Upper lobe of right lung (tissue), 1 donor: ENCODE results near the gene ZNRF3. TPM values are rescaled to one million over a fixed set of nuclear protein-coding genes. Genes with fewer than 3 reads are reported as not detected.

ENCODE experiments used
- ATAC-seq: fragments of 200-7000 bp; cut with Tn5 transposase; one replicate; pipeline ENCODE4 v1.9.1; 2020; ENCODE audit warnings: mild to moderate bottlenecking, moderate library complexity
- DNase-seq: peaks from one replicate; pipeline ENCODE4 v3.0.0-alpha.2; 2020
- H3K27ac ChIP-seq: fragments of 200-600 bp; one replicate; pipeline ENCODE4 v1.8.0; 2022
- H3K27me3 ChIP-seq: fragments of 200-600 bp; one replicate; pipeline ENCODE4 v1.8.0; 2022; ENCODE audit warnings: mild to moderate bottlenecking
- H3K36me3 ChIP-seq: fragments of 200-600 bp; one replicate; pipeline ENCODE4 v1.8.0; 2022
- H3K4me1 ChIP-seq: fragments of 200-600 bp; one replicate; pipeline ENCODE4 v1.8.0; 2022
- H3K4me3 ChIP-seq: fragments of 200-600 bp; one replicate; pipeline ENCODE4 v1.8.0; 2022; ENCODE audit warnings: mild to moderate bottlenecking
- H3K9me3 ChIP-seq: fragments of 200-600 bp; one replicate; pipeline ENCODE4 v1.8.0; 2022
- CTCF ChIP-seq: fragments of 200-600 bp; IDR thresholded peaks from one replicate; pipeline ENCODE4 v1.8.0; 2022; ENCODE audit warnings: antibody characterized with exemption
- intact Hi-C: fragments of 100-400 bp; cut with DNase I; formaldehyde crosslinking; loops from one replicate; pipeline ENCODE4 v1.11.0; 2022
- total RNA-seq: library from RNA; stranded (reverse); fragmentation: NEBNext Ultra II Directional; extraction: Animal tissue kit (Norgen Biotek cat#: 25700); gene quantifications from one replicate; pipeline ENCODE4 v1.2.1, GENCODE V29; 2021
- donor health status: DM: no; HTN: yes; CAD: no; lungs with severe emphysema.

Gene ZNRF3
- total RNA-seq, 1 donor from 2014 or later = 15.8 TPM

GRCh38 chr22:29049655-29050263 lies 166.4 kb downstream of the ZNRF3 start:
- no peaks in the 10 kb centered on the region for H3K4me1 ChIP-seq
- H3K27me3 ChIP-seq = no peaks in the 10 kb centered on the region
- peaks cover 46% of the 10 kb centered on the region for H3K36me3 ChIP-seq
- no peaks in the 10 kb centered on the region for H3K9me3 ChIP-seq
- ATAC-seq = no peak
- no peak for TF ChIP-seq CTCF
- no peak for DNase-seq
- H3K4me3 ChIP-seq = no peak overlapping the region
- no peak overlapping the region for H3K27ac ChIP-seq
- intact Hi-C loops = no loop called here

- intact Hi-C loops = no loop called here
- Histone ChIP-seq H3K27me3 (no peaks in the 10 kb centered on the region), H3K36me3 (peaks cover 46% of the 10 kb centered on the region), H3K4me3 (no peak overlapping the region), H3K27ac (no peak overlapping the region), H3K9me3 (no peaks in the 10 kb centered on the region), H3K4me1 (no peaks in the 10 kb centered on the region)
- no peak for DNase-seq
- ATAC-seq = no peak
- TF ChIP-seq CTCF = no peak
Observed at GRCh38 chr22:29050457-29050856, 167.1 kb downstream of the ZNRF3 start.

- intact Hi-C loops = no loop called here
- no peak for ATAC-seq
- Histone ChIP-seq H3K27me3 (no peaks in the 10 kb centered on the region), H3K36me3 (peaks cover 27% of the 10 kb centered on the region), H3K4me3 (no peak overlapping the region), H3K9me3 (no peaks in the 10 kb centered on the region), H3K27ac (no peak overlapping the region), H3K4me1 (no peaks in the 10 kb centered on the region)
- DNase-seq = no peak
- no peak for TF ChIP-seq CTCF
Observed at GRCh38 chr22:29053048-29053702, 169.8 kb downstream of the ZNRF3 start.

- no peaks in the 10 kb centered on the region for H3K27me3 ChIP-seq
- DNase-seq = no peak
Observed at GRCh38 chr22:29054251-29054767, 170.9 kb downstream of the ZNRF3 start.

GRCh38 chr22:29055192-29055830 lies 171.9 kb downstream of the ZNRF3 start:
- DNase-seq = no peak
- intact Hi-C loops = no loop called here

More at GRCh38 chr22:29054251-29054767, 170.9 kb downstream of the ZNRF3 start:
- Histone ChIP-seq H3K4me1 (no peaks in the 10 kb centered on the region), H3K36me3 (peaks cover 20% of the 10 kb centered on the region), H3K27ac (no peak overlapping the region), H3K9me3 (no peaks in the 10 kb centered on the region), H3K4me3 (no peak overlapping the region)
- no peak for ATAC-seq
- no peak for TF ChIP-seq CTCF
- intact Hi-C loops = no loop called here

More at GRCh38 chr22:29055192-29055830, 171.9 kb downstream of the ZNRF3 start:
- H3K27me3 ChIP-seq = no peaks in the 10 kb centered on the region
- H3K36me3 ChIP-seq = peaks cover 10% of the 10 kb centered on the region
- H3K4me3 ChIP-seq = no peak overlapping the region
- no peak for ATAC-seq
- TF ChIP-seq CTCF = no peak
- H3K27ac ChIP-seq = no peak overlapping the region
- no peaks in the 10 kb centered on the region for H3K9me3 ChIP-seq
- H3K4me1 ChIP-seq = no peaks in the 10 kb centered on the region
